DMS 273 treated with DMSO at 0.1 percent for 48 hours (cell line): ENCODE measurements around the gene NUDT8.
"Not testable (repeated sequence)": the region's sequence is repeated elsewhere in the genome, so short reads cannot be mapped to it uniquely, and the experiment has no call there.

ENCODE experiments used
- DNase-seq: peaks from one replicate; lab custom pipeline; 2025; lab: John Stamatoyannopoulos, UW

The NUDT8 gene

GRCh38 chr11:67660752-67661151, 31.0 kb upstream of the NUDT8 start:
- not testable (repeated sequence) for DNase-seq

GRCh38 chr11:67659651-67660165, 30.0 kb upstream of the NUDT8 start:
- DNase-seq = not testable (repeated sequence)

- no peak for DNase-seq
Observed at GRCh38 chr11:67657300-67657699, 27.6 kb upstream of the NUDT8 start.

- DNase-seq = no peak
Observed at GRCh38 chr11:67656278-67656922, 26.7 kb upstream of the NUDT8 start.

- no peak for DNase-seq
Observed at GRCh38 chr11:67654225-67654624, 24.5 kb upstream of the NUDT8 start.

- no peak for DNase-seq
Observed at GRCh38 chr11:67652965-67653845, 23.5 kb upstream of the NUDT8 start.

- DNase-seq = no peak
Observed at GRCh38 chr11:67651976-67652781, 22.4 kb upstream of the NUDT8 start.

GRCh38 chr11:67649634-67650510, 20.1 kb upstream of the NUDT8 start:
- no peak for DNase-seq

GRCh38 chr11:67648796-67649613, 19.3 kb upstream of the NUDT8 start:
- no peak for DNase-seq

GRCh38 chr11:67648140-67648795, 18.5 kb upstream of the NUDT8 start:
- no peak for DNase-seq

GRCh38 chr11:67647471-67647870, 17.7 kb upstream of the NUDT8 start:
- DNase-seq = no peak

GRCh38 chr11:67646535-67647336, 17.0 kb upstream of the NUDT8 start:
- DNase-seq = no peak

GRCh38 chr11:67645521-67646461, 16.1 kb upstream of the NUDT8 start:
- no peak for DNase-seq

- no peak for DNase-seq
Observed at GRCh38 chr11:67644472-67645418, 15.0 kb upstream of the NUDT8 start.

GRCh38 chr11:67644042-67644441, 14.3 kb upstream of the NUDT8 start:
- no peak for DNase-seq
